Lung (tissue), 12 donors: ENCODE measurements around the gene SP140. TPM values are rescaled to one million over a fixed set of nuclear protein-coding genes. Genes with fewer than 3 reads are reported as not detected.
"Not testable (repeated sequence)": the region's sequence is repeated elsewhere in the genome, so short reads cannot be mapped to it uniquely, and the experiment has no call there.

Source experiments
- ATAC-seq: fragments of 200-7000 bp; cut with Tn5 transposase; one replicate; pipeline ENCODE4 v1.9.1; 2020; ENCODE audit warnings: moderate number of reproducible peaks; ENCODE audit not compliant: insufficient read depth, low FRiP score
- DNase-seq, 3 donors: peaks; one replicate each; pipeline ENCODE4 v3.0.0-alpha.2; 2013 to 2017
- H3K27ac ChIP-seq, 2 donors: one replicate each; pipeline ENCODE4 v1.5.1; 2013; ENCODE audit warnings: mild to moderate bottlenecking in 2 of 2, moderate library complexity in 2 of 2, control low read depth in 1 of 2, inconsistent platforms in 1 of 2, low read depth in 1 of 2, low read length in 1 of 2
- H3K27me3 ChIP-seq, 3 donors: one replicate each; pipeline ENCODE4 v1.5.1; 2013; ENCODE audit warnings: low read length in 2 of 3; ENCODE audit not compliant: control insufficient read depth in 3 of 3, insufficient read depth in 3 of 3
- H3K36me3 ChIP-seq, 4 donors: one replicate each; pipeline ENCODE4 v1.5.1; 2013; ENCODE audit warnings: low read length in 4 of 4, mild to moderate bottlenecking in 1 of 4, moderate library complexity in 1 of 4; ENCODE audit not compliant: control insufficient read depth in 4 of 4, insufficient read depth in 4 of 4
- H3K4me1 ChIP-seq, 5 donors: one replicate each; pipeline ENCODE4 v1.5.1; 2013; ENCODE audit warnings: low read length in 5 of 5, mild to moderate bottlenecking in 2 of 5, moderate library complexity in 1 of 5; ENCODE audit not compliant: control insufficient read depth in 5 of 5, insufficient read depth in 5 of 5
- H3K4me3 ChIP-seq: one replicate; pipeline ENCODE4 v1.5.1; 2013; ENCODE audit warnings: mild to moderate bottlenecking, control low read depth, moderate library complexity
- H3K9ac ChIP-seq, 2 donors: one replicate each; pipeline ENCODE4 v1.5.1; 2013; ENCODE audit warnings: low read length in 2 of 2, control low read depth in 1 of 2; ENCODE audit not compliant: insufficient read depth in 1 of 2
- H3K9me3 ChIP-seq, 4 donors: one replicate each; pipeline ENCODE4 v1.5.1; 2013; ENCODE audit warnings: low read length in 3 of 4, mild to moderate bottlenecking in 1 of 4, moderate library complexity in 1 of 4; ENCODE audit not compliant: control insufficient read depth in 4 of 4, insufficient read depth in 3 of 4
- CTCF ChIP-seq: IDR thresholded peaks from 2 replicates; pipeline ENCODE4 v1.5.1; 2012; ENCODE audit warnings: mild to moderate bottlenecking; ENCODE audit errors: control extremely low read depth, extremely low read depth
- WGBS, 2 donors: extraction: QIAGEN DNeasy Blood & Tissue Kit; methylation state at CpG; one replicate each; pipeline ENCODE4 v1.1.7; 2013; 5-methylcytosine and 5-hydroxymethylcytosine counted together
- polyA plus RNA-seq, 2 donors: library from polyadenylated mRNA; stranded (reverse); fragments of 200-250 nt; gene quantifications; one replicate each; pipeline ENCODE4 v1.2.1, GENCODE V29; 2013
- total RNA-seq, 2 donors: library from RNA; depleted of rRNA in 1 of 2; stranded (reverse); fragments of >200 nt in 1 of 2; gene quantifications; one replicate each; pipeline ENCODE4 v1.2.1, GENCODE V29; 2014 to 2021
- donor health status: control.
- donor health status: control.
- donor health status: Bipolar disorder and iron deficiency.
- donor health status: healthy.
- donor health status: DM: yes; HTN: yes; CAD: no.

The SP140 gene
- total and polyA plus RNA-seq, 4 donors = 2.9 to 6.7 (median 6.0) TPM

- DNase-seq (no peak), ATAC-seq (no peak)
- H3K36me3 ChIP-seq = no peaks in the 10 kb centered on the region
Observed at GRCh38 chr2:230307485-230307884, 81.9 kb downstream of the SP140 start.

GRCh38 chr2:230308402-230309000, 83.0 kb downstream of the SP140 start:
- Histone ChIP-seq H3K4me1 (no peaks in the 10 kb centered on the region), H3K36me3 (no peaks in the 10 kb centered on the region), H3K27ac (no peak overlapping the region), H3K4me3 (no peak overlapping the region), H3K9ac (no peak overlapping the region), H3K9me3 (peaks cover 0 to 5% (median 1%) of the 10 kb centered on the region in 4 donors), H3K27me3 (no peaks in the 10 kb centered on the region)
- ATAC-seq = no peak
- 94 to 97% methylated on average over 12 of the region's 12 CpGs for WGBS, 2 donors
- DNase-seq = no peak
- no peak for TF ChIP-seq CTCF

More at GRCh38 chr2:230307485-230307884, 81.9 kb downstream of the SP140 start:
- Histone ChIP-seq H3K27ac (no peak overlapping the region), H3K9me3 (peaks cover 0 to 5% (median 1%) of the 10 kb centered on the region in 4 donors), H3K9ac (no peak overlapping the region), H3K4me1 (no peaks in the 10 kb centered on the region), H3K27me3 (no peaks in the 10 kb centered on the region), H3K4me3 (no peak overlapping the region)
- TF ChIP-seq CTCF = no peak
- 92 to 97% methylated on average over 2 of the region's 2 CpGs for WGBS, 2 donors

GRCh38 chr2:230310792-230311191, 85.3 kb downstream of the SP140 start:
- not testable (repeated sequence) for H3K4me3 ChIP-seq, H3K36me3 ChIP-seq, ATAC-seq, H3K27ac ChIP-seq, DNase-seq, H3K9ac ChIP-seq, H3K27me3 ChIP-seq, H3K9me3 ChIP-seq, H3K4me1 ChIP-seq
- WGBS, 2 donors = 96 to 100% methylated on average over 1 of the region's 5 CpGs

GRCh38 chr2:230311634-230312033, 86.1 kb downstream of the SP140 start:
- not testable (repeated sequence) for H3K4me3 ChIP-seq, H3K27me3 ChIP-seq, ATAC-seq, DNase-seq, H3K9me3 ChIP-seq, H3K9ac ChIP-seq, H3K36me3 ChIP-seq, H3K4me1 ChIP-seq, H3K27ac ChIP-seq
- WGBS, 2 donors = 74 to 79% methylated on average over 1 of the region's 1 CpG
